ENCODE data around the gene MMP20.

- TF ChIP-seq CTCF (IDR thresholded peaks at IDR 0.05) (no peak), POLR2A (IDR thresholded peaks at IDR 0.05; ENCODE audit: low read depth) (no peak), EP300 (IDR thresholded peaks at IDR 0.05) (no peak), POLR2AphosphoS5 (IDR thresholded peaks at IDR 0.05) (no peak)
Measured at GRCh38 chr11:102573851-102574250, 51.3 kb downstream of the MMP20 start.

Data from esophagus muscularis mucosa (tissue), 4 donors.